ENCODE measurements around the gene KCNJ6. TPM values are rescaled to one million over a fixed set of nuclear protein-coding genes. Genes with fewer than 3 reads are reported as not detected.

The KCNJ6 gene
- total and polyA plus RNA-seq, 2 experiments from 2014 or later = not detected

DNA sequence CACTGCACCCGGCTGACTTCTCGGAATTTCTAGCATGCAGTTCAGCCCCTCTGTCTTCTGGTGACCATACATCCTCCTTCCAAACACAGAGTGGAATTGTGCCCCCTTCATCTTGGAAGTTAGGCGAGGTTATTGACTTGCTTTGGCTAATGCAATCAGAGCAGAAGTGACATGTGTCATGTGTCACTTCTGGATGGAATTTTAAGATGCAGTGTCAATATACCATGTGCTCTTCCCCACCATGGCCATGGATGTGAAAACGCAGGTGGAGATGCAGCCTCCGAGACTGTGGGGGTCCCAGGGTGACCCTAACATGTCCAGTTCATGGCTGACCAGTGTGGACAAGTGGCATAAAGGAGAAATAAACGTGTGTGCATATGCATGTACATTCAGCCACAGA, 83.0 kb downstream of the KCNJ6 start:
- Histone ChIP-seq H3K4me3 (no peak overlapping the region), H3K9me3 (ENCODE audit: low read depth) (no peaks in the 10 kb centered on the region), H3K27ac (no peak overlapping the region), H3K4me1 (ENCODE audit: low read depth) (no peaks in the 10 kb centered on the region), H3K36me3 (no peaks in the 10 kb centered on the region), H3K27me3 (no peaks in the 10 kb centered on the region)
- no peak for DNase-seq (ENCODE audit: low read depth in 1 of 2, low spot score in 1 of 2)
- no peak for TF ChIP-seq CTCF (IDR thresholded peaks at IDR 0.05; ENCODE audit: low read depth, low read length)

DNA sequence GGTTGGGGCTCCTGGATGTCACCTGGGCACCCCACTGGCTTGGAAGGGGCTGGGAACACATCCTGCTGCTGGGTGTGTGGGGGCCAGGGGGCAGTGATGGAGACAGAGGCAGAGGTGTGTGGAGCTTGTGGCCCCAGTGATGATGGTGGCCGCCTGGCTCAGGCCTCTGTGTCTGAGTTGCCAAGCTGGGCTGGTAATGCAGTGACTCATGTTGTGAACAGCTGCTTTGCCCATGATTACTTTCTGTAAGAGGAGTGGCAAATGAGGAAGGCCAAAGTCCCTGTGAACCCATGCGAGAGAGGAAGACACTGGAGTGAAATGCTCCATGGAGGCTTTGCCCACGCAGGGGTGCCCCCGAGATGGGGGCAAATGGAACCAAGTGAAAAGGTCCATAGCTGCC, 86.8 kb downstream of the KCNJ6 start:
- Histone ChIP-seq H3K4me3 (no peak overlapping the region), H3K36me3 (no peaks in the 10 kb centered on the region), H3K9me3 (ENCODE audit: low read depth) (no peaks in the 10 kb centered on the region), H3K4me1 (ENCODE audit: low read depth) (no peaks in the 10 kb centered on the region), H3K27ac (no peak overlapping the region), H3K27me3 (no peaks in the 10 kb centered on the region)
- no peak for TF ChIP-seq CTCF (IDR thresholded peaks at IDR 0.05; ENCODE audit: low read depth, low read length)
- DNase-seq (ENCODE audit: low read depth in 1 of 2, low spot score in 1 of 2) = peak in 1 of 2 donors; percentile 5

DNA sequence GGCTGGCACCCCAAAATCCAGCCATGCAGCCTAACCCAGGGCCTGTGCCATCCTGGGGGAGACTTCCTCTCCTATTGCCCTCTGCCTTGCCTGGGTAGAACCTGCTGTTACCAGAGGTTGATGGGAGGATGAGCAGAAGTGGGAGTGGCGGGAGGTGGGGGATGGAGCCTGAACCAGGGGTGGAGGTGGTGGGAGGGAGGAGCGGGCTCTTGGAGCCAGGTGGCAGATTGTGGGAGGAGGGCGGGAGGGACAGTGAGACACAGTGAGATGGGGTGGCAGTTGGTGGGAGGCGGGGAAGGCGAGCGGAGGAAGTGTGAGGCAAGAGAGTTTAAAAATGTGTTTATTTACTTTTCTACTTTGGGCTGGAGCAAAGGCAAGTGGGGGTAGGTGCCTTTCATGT, 87.3 kb downstream of the KCNJ6 start:
- TF ChIP-seq CTCF (IDR thresholded peaks at IDR 0.05; ENCODE audit: low read depth, low read length) = no peak
- DNase-seq (ENCODE audit: low read depth in 1 of 2, low spot score in 1 of 2) = no peak

GRCh38 chr21:37828556-37828955, 87.7 kb downstream of the KCNJ6 start:
- Histone ChIP-seq H3K27me3 (no peaks in the 10 kb centered on the region), H3K9me3 (ENCODE audit: low read depth) (no peaks in the 10 kb centered on the region), H3K4me3 (no peak overlapping the region), H3K36me3 (no peaks in the 10 kb centered on the region), H3K4me1 (ENCODE audit: low read depth) (no peaks in the 10 kb centered on the region), H3K27ac (no peak overlapping the region)
- no peak for TF ChIP-seq CTCF (IDR thresholded peaks at IDR 0.05; ENCODE audit: low read depth, low read length)
- no peak for DNase-seq (ENCODE audit: low read depth in 1 of 2, low spot score in 1 of 2)

More for the DNA sequence above, 87.3 kb downstream of the KCNJ6 start:
- no peak overlapping the region for H3K4me3 ChIP-seq
- no peaks in the 10 kb centered on the region for H3K36me3 ChIP-seq
- H3K27me3 ChIP-seq = no peaks in the 10 kb centered on the region
- no peaks in the 10 kb centered on the region for H3K4me1 ChIP-seq (ENCODE audit: low read depth)
- H3K9me3 ChIP-seq (ENCODE audit: low read depth) = no peaks in the 10 kb centered on the region
- H3K27ac ChIP-seq = no peak overlapping the region

- H3K9me3 ChIP-seq (ENCODE audit: low read depth) = no peaks in the 10 kb centered on the region
- H3K4me1 ChIP-seq (ENCODE audit: low read depth) = no peaks in the 10 kb centered on the region
- no peak overlapping the region for H3K27ac ChIP-seq
- no peak overlapping the region for H3K4me3 ChIP-seq
- DNase-seq (ENCODE audit: low read depth in 1 of 2, low spot score in 1 of 2) = no peak
- H3K27me3 ChIP-seq = no peaks in the 10 kb centered on the region
- TF ChIP-seq CTCF (IDR thresholded peaks at IDR 0.05; ENCODE audit: low read depth, low read length) = no peak
- no peaks in the 10 kb centered on the region for H3K36me3 ChIP-seq
These were observed 88.3 kb downstream of the KCNJ6 start for GRCh38 chr21:37827913-37828312.
